ENCODE measurements around the gene MTHFR. TPM values are rescaled to one million over a fixed set of nuclear protein-coding genes. Genes with fewer than 3 reads are reported as not detected.

Gene MTHFR
- total RNA-seq, 1 donor from 2014 or later = 45.4 TPM

DNA sequence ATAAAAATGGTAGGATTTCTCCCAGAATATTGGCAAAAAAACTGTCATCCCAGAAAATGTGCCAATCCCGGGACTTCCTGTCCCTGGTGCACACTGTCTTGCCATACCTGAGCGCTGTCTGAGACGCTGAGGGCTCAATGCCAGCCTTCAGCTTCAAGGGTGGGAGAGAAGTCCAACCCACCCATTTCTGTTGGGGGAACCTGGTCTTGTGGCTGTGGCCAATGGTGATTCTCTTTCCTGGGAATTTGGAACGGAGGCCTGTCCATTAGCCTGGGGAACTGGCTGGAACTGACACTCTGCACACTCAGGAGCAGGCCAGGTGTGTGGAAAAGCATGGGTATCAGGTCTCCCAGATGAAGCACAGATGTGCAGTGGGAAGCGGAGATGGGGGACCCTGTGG lies 6.7 kb downstream of the MTHFR start:
- TF ChIP-seq, protein P1, sequence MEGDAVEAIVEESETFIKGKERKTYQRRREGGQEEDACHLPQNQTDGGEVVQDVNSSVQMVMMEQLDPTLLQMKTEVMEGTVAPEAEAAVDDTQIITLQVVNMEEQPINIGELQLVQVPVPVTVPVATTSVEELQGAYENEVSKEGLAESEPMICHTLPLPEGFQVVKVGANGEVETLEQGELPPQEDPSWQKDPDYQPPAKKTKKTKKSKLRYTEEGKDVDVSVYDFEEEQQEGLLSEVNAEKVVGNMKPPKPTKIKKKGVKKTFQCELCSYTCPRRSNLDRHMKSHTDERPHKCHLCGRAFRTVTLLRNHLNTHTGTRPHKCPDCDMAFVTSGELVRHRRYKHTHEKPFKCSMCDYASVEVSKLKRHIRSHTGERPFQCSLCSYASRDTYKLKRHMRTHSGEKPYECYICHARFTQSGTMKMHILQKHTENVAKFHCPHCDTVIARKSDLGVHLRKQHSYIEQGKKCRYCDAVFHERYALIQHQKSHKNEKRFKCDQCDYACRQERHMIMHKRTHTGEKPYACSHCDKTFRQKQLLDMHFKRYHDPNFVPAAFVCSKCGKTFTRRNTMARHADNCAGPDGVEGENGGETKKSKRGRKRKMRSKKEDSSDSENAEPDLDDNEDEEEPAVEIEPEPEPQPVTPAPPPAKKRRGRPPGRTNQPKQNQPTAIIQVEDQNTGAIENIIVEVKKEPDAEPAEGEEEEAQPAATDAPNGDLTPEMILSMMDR (IDR thresholded peaks at IDR 0.05) = no peak
- Histone ChIP-seq H3K27me3 (ENCODE audit: low read depth) (no peaks in the 10 kb centered on the region), H3K27ac (peak overlapping the region; percentile 67), H3K9me3 (no peaks in the 10 kb centered on the region), H3K4me3 (no peak overlapping the region), H3K4me1 (peaks cover 56% of the 10 kb centered on the region), H3K36me3 (peaks cover 70% of the 10 kb centered on the region)
- ATAC-seq = no peak
- intact Hi-C loops (cut with DNase I) = no loop called here
- DNase-seq = no peak

DNA sequence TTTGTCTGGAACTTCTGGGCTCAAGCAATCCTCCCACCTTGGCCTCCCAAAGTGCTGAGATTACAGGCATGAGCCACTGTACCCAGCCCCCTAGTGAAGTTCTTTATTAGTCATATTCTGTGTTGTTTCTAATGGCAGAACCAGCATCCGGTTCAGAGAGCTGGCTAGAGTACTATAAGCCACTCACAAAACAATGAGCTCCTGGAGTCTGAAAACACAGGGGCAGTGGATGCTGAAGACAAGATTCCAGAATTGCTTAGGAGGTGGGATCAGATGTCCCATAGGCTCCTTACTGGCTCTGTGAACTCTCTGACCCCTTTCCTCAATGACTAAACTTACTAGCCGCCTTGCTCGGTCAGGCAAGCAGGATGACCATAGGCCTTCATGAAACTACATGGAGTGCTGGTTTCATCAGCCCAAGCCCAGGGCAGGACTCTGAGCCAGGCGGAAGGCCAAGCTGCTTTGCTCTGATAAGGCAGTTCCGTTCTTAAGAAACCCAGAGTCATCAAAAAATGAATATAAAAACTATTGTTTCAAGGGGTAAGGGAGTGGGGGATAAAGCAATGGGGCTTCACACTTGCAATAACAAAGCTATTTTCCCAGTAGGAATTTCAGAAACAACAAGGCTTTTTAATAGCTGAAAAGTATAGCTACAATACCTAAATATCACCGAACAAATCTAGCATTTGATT lies 8.1 kb downstream of the MTHFR start:
- H3K27me3 ChIP-seq (ENCODE audit: low read depth) = no peaks in the 10 kb centered on the region
- DNase-seq (no peak), ATAC-seq (peak; percentile 37 to 41)
- TF ChIP-seq, protein P1 (IDR thresholded peaks at IDR 0.05) = no peak
- H3K27ac ChIP-seq = peak overlapping the region; percentile 67
- intact Hi-C loops (cut with DNase I) = no loop called here
- no peaks in the 10 kb centered on the region for H3K9me3 ChIP-seq
- peaks cover 45% of the 10 kb centered on the region for H3K4me1 ChIP-seq
- H3K36me3 ChIP-seq = peaks cover 84% of the 10 kb centered on the region
- H3K4me3 ChIP-seq = no peak overlapping the region

DNA sequence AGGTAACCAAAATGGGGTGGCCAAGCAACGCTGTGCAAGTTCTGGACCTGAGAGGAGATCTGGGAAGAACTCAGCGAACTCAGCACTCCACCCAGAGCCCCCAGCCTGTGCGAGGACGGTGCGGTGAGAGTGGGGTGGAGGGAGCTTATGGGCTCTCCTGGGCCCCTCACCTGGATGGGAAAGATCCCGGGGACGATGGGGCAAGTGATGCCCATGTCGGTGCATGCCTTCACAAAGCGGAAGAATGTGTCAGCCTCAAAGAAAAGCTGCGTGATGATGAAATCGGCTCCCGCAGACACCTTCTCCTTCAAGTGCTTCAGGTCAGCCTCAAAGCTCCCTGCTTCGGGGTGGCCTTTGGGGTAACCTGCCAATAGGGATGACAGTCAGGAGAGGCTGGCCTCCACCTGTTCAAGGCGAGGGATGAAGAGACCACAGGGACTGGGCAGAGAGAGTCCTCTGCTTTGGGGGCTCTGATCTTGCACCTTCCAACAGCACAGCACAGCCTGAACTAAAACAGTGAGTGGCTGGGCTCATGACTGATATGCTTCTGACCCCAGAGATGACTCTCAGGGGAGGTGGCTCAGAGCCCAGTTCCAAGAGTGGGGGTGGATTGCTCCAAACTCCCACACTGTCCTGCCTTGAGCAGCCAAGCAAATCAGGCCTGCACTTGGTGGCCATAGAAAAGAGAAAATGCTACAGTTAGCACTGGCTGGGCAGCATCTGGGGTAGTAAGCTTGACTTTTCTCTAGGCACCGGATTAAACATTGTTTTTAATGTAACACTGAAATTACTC lies 9.5 kb downstream of the MTHFR start:
- DNase-seq (no peak), ATAC-seq (no peak)
- Histone ChIP-seq H3K4me1 (peaks cover 45% of the 10 kb centered on the region), H3K36me3 (peaks cover 90% of the 10 kb centered on the region), H3K27me3 (ENCODE audit: low read depth) (no peaks in the 10 kb centered on the region), H3K4me3 (no peak overlapping the region), H3K27ac (peak overlapping the region; percentile 67), H3K9me3 (no peaks in the 10 kb centered on the region)
- intact Hi-C loops (cut with DNase I) = no loop called here
- TF ChIP-seq, protein P1 (IDR thresholded peaks at IDR 0.05) = no peak

DNA sequence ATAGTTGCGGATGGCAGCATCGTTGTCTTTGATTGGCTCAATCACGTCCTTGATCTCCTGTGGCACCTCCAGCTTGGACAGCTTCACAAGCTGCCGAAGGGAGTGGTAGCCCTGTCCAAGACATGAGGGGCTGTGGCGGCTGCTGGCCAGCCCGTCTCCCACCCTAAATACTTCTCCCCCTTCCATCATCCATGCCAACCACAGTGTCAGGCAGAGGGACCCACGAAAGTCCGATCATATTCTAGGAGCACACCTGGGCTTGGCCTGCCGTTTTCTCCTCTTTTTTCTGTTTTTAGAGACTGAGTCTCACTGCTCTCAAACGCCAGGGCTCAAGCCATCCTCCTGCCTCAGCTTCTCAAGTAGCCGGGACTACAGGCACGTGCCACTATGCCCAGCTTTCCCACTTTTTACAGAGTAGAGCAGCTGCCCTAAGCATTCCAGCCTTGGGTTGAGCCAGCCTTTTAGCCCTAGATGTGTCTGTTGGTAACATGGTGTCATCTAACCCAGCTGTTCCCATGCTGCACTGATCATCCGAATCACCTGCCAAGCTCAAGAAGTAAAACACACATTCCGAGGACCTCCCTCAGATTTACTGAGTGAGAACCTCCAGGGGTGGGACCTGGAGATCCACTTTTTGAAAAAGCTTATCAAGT lies 10.4 kb downstream of the MTHFR start:
- ATAC-seq (no peak), DNase-seq (no peak)
- H3K9me3 ChIP-seq = no peaks in the 10 kb centered on the region
- TF ChIP-seq, protein P1 (IDR thresholded peaks at IDR 0.05) = no peak
- H3K4me1 ChIP-seq = peaks cover 54% of the 10 kb centered on the region
- H3K4me3 ChIP-seq = no peak overlapping the region
- intact Hi-C loops (cut with DNase I) = no loop called here
- H3K27me3 ChIP-seq (ENCODE audit: low read depth) = no peaks in the 10 kb centered on the region
- H3K27ac ChIP-seq = peak overlapping the region; percentile 31
- H3K36me3 ChIP-seq = peaks cover 83% of the 10 kb centered on the region

DNA sequence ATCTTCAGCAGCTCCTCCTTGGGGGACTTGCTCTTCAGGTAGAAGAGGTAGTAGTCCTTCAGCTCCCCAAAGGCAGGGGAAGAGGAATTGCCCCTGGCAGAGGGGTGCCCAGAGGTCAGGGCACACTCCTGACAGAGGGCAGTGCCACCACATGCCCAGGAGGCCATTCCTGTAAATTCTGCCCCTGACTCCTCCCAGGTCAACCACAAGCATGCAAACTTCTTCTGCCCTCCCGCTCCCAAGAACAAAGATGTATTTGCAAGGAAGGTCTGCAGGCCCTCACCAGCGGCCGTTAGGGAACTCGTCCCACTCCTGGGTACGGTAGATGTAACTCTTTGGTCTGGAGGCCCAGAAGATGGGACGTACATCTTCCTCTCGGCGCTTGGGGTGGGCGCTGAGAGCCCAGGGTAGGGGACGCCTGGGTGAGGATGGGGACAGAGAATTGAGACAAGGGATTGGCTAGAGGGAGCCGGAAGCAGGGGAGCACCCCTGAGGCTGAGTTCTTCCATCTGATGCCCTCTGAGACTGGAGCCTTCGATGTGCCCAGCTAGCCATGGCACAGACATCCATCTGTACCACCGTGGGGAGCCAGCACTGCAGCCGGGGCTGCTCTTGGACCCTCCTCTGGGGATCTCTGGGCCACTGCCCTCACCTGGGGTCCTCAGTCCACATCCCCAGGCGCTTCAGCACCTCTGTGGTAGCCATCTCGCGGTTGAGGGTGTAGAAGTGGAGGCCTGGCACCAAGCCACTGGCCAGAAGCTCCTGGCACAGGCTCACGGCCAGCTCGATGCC lies 11.1 kb downstream of the MTHFR start:
- Histone ChIP-seq H3K27ac (peak overlapping the region; percentile 18), H3K4me3 (no peak overlapping the region), H3K4me1 (peaks cover 61% of the 10 kb centered on the region), H3K27me3 (ENCODE audit: low read depth) (no peaks in the 10 kb centered on the region), H3K36me3 (peaks cover 83% of the 10 kb centered on the region), H3K9me3 (no peaks in the 10 kb centered on the region)
- ATAC-seq (no peak), DNase-seq (no peak)
- TF ChIP-seq, protein P1 (IDR thresholded peaks at IDR 0.05) = no peak
- intact Hi-C loops (cut with DNase I) = no loop called here
